GM19099 (cell line): ENCODE data around the gene SRSF10.
A peak's percentile ranks its signal among the peaks of the same experiment; 100 is the strongest.

Source experiments
- POLR2A ChIP-seq: IDR thresholded peaks from 3 replicates; pipeline ENCODE4 v1.6.1; 2011; ENCODE audit warnings: low read depth; ENCODE audit not compliant: insufficient read length; ENCODE audit errors: extremely low read depth

SRSF10 gene

DNA sequence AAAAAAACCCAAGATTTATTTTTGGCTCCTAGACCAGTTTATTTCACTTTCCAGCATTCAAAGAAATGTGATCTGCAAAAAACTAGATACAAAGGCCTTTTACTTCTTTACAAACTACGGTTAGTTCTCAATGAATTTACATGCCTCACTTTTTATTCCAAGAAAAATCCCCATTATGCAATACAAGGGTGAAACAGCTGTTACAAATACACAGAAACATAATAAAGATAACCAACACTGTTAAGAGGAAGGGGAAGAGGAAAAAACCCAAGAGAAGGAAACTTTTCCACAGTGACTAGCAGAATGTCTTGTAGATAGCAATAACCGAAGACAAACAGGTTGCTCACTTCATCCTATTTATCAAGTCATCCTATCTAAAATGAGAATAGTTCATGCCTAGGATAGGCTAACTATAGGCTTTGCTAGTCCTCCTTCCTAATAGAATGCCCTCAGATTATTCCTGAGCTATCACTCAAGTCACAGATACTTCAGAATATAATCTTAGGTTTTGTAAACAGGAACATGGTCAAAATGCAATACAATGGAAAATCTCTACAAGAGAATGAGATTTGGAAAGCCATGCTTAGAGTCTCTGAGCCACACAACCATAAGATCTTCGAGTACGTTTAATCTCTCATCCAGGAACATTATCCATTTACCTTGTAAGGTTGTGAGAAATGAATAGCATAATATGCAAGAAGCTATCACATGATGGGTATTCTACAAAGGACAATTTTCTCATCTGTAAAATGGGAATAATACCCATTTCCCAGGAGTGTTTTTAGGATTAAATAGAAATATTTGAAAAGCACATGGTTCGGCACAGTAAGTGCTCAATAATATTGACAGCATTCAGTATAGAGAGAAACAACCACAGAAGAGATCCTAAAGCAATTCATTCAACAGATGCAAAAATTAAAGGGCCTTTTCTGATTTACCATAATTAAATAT is 15.1 kb downstream of the SRSF10 start:
- TF ChIP-seq POLR2A, result no peak

- TF ChIP-seq POLR2A, result peak; percentile 21
These were observed 15.9 kb downstream of the SRSF10 start for GRCh38 chr1:23964235-23964668.

DNA sequence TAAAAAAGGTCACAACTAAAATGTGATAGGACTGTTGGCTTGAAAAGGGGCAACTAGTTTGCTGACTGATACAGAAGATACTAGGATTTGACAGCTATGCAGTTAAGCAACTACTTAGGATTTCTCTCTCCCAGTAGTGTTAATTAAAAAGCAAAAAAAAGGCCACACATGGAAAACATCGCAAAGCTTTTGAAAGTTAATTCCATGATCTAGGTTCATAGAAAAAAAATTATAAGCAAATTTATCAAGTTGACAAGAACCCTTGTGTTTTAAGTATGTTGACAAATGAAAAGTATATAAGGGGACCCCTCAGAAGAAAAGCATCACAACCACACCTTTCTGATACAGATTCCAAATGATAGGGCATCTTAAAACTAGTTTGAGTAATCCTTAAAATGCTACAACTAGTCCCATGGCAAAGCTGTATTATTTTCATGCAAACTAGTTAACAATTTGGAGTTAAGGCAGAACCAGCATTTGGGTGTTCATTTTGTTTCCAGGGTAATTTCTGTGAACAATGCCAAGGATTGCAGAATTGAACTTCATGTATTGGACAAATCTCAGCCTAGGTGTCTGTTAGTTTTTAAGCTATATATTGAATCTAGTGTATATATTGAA is 16.4 kb downstream of the SRSF10 start:
- no peak for TF ChIP-seq POLR2A

DNA sequence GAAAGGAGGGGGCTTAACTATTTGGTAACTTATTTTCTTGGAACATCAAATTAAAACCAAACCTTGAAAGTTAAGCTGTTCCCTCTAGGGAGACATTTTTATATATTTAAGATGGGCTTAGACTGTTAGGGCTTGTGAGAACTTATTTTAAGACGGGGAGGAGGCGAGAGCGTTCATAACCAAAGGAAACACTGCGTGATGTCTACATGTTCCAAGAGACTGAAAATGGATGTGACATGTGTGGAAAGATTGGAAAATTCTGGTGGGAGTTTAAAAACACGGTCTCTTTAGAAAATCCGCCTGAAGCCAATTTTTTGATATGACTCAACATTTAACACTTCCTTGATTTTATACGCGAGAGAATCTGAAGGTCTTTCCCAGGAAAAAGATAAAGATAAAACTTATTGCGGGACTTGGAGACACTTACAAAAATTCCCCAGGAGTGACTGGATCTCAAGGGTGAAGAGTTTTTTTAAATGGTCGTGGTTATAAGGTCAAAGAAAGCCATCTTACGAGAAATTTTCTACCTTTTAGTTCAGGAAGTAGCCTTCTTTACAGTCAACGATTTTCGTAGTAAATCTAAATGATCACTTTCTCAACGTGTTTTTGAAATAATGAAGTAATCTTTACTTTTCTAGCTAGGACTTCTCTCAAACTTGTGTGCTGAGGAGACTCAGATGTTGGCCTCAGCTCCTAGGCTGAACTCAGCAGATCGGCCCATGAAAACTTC is 19.7 kb downstream of the SRSF10 start:
- TF ChIP-seq POLR2A, result no peak

GRCh38 chr1:23959461-23960290 is 20.5 kb downstream of the SRSF10 start, which contains the start of gene PNRC2:
TSS of gene PNRC2 (plus strand) at chr1:23959828. CDS start at chr1:23961458, 1,630 bp downstream.
- TF ChIP-seq POLR2A, result peak; percentile 92

- TF ChIP-seq POLR2A, result peak; percentile 71
These were observed 21.2 kb downstream of the SRSF10 start for GRCh38 chr1:23958810-23959460.

DNA sequence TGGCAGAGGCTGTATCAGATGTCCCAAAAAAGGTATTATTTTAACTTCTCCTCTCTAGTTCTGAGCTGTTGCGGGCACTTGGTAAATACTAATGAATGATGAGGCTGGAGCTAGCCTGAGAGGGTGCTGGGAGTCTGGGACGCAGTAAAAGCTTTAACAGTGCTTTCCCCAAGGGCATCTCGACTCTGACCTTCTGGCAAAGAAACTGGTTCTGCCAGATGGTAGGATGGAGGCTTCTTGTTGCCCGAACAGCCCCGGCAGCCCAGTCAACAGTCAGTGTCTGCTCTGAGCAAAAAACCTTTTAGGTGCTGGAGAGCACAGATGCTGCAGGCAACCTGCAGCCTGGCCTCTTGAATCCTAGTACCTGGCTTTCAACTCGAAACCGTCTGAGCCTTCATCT is 23.0 kb downstream of the SRSF10 start:
- no peak for TF ChIP-seq POLR2A

DNA sequence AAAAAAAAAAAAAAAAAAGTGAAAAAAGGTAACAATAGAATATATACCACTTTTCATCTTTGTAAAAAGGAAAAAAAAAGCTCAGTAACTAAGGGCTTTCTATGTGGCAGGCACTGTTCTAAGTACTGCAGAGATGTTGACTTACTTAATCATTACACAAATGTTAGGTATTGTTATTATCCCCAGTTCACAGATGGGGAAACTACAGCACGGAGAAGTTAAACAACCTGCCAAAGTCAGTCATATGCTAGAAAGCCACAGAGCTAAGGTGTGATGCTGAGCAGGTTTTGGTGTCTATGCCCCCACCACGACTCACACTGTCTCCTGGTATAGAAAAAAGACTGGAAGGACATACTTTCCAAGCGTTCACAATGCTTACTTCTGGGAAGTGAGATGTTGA is 27.1 kb downstream of the SRSF10 start:
- TF ChIP-seq POLR2A, result no peak

DNA sequence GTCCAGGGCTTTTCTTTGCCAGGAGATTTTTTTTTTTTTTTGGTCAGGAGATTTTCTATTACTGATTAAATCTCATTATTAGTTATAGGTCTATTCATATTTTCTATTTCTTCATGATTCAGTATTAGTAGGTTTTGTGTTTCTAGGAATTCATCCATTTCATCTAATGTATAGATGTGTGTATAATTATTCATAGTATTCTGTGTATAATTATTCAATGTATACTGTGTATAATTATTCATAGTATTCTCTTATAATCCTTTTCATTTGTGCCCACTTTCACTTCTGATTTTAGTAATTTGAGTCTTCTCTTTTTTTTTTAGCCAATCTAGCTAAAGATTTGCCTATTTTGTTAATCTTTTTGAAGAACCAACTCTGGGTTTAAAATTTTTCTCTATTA is 32.8 kb downstream of the SRSF10 start:
- no peak for TF ChIP-seq POLR2A

- no peak for TF ChIP-seq POLR2A
These were observed 43.5 kb downstream of the SRSF10 start for GRCh38 chr1:23936481-23937176.

DNA sequence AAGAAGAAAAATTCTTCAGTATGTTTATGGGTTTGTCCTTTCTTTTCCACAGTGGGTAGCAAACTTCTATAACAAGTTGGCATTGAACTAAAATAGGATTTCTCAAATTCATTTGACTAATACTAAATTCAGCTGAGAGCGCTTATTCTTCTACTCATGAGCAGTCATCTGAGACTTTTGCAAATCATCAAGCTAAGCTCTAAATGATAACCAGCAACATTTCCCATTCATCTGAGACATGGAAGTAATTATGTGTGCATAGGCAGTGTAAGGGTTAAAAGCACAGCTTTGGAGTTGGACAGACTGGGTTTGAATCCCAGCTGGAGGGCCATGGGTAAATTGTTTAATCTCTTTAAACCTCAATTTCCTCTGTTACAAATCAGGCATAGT is 48.6 kb downstream of the SRSF10 start:
- TF ChIP-seq POLR2A, result no peak

- TF ChIP-seq POLR2A, result no peak
These were observed 49.2 kb downstream of the SRSF10 start for GRCh38 chr1:23930861-23931490.

- TF ChIP-seq POLR2A, result no peak
These were observed 49.9 kb downstream of the SRSF10 start for GRCh38 chr1:23930270-23930669.

GRCh38 chr1:23928789-23929188 is 51.3 kb downstream of the SRSF10 start:
- TF ChIP-seq POLR2A, result no peak

- no peak for TF ChIP-seq POLR2A
These were observed 53.0 kb downstream of the SRSF10 start for GRCh38 chr1:23927097-23927496.
